IPS-20b (cell line): ENCODE results near the gene ARHGAP40.

ENCODE experiments used
- H3K27ac ChIP-seq: one replicate; pipeline ENCODE4 v1.5.1; 2013; ENCODE audit warnings: low read length
- H3K27me3 ChIP-seq: 2 replicates; pipeline ENCODE4 v1.6.1; 2013; ENCODE audit warnings: mild to moderate bottlenecking, low read length, inconsistent platforms; ENCODE audit not compliant: insufficient read depth
- H3K36me3 ChIP-seq: 2 replicates; pipeline ENCODE4 v1.6.1; 2013; ENCODE audit warnings: low read depth, mild to moderate bottlenecking, inconsistent platforms, low read length, moderate library complexity; ENCODE audit not compliant: insufficient read depth
- H3K4me1 ChIP-seq: 2 replicates; pipeline ENCODE4 v1.6.1; 2013; ENCODE audit warnings: mild to moderate bottlenecking, control low read depth, inconsistent platforms, low read length, moderate library complexity; ENCODE audit not compliant: insufficient read depth
- H3K4me3 ChIP-seq: 2 replicates; pipeline ENCODE4 v1.5.1; 2013; ENCODE audit warnings: mild to moderate bottlenecking, low read length, inconsistent platforms
- H3K9ac ChIP-seq: 2 replicates; pipeline ENCODE4 v1.6.1; 2013; ENCODE audit warnings: low read depth, mild to moderate bottlenecking, inconsistent platforms, low read length, moderate library complexity
- H3K9me3 ChIP-seq: 2 replicates; pipeline ENCODE4 v1.6.1; 2013; ENCODE audit warnings: mild to moderate bottlenecking, low read depth, low read length, inconsistent platforms; ENCODE audit not compliant: insufficient read depth

Gene ARHGAP40

GRCh38 chr20:38644588-38645260 is 43.1 kb downstream of the ARHGAP40 start:
- Histone ChIP-seq H3K36me3 (no peaks in the 10 kb centered on the region), H3K9me3 (no peaks in the 10 kb centered on the region), H3K4me3 (no peak overlapping the region), H3K27ac (no peak overlapping the region), H3K27me3 (peaks cover 57% of the 10 kb centered on the region), H3K4me1 (no peaks in the 10 kb centered on the region), H3K9ac (no peak overlapping the region)

GRCh38 chr20:38645351-38645750 is 43.7 kb downstream of the ARHGAP40 start:
- Histone ChIP-seq H3K9ac (no peak overlapping the region), H3K27me3 (peaks cover 63% of the 10 kb centered on the region), H3K9me3 (no peaks in the 10 kb centered on the region), H3K4me1 (no peaks in the 10 kb centered on the region), H3K4me3 (no peak overlapping the region), H3K36me3 (no peaks in the 10 kb centered on the region), H3K27ac (no peak overlapping the region)

- no peaks in the 10 kb centered on the region for H3K4me1 ChIP-seq
- H3K4me3 ChIP-seq: peak overlapping the region; percentile 55
- H3K9me3 ChIP-seq: no peaks in the 10 kb centered on the region
- no peak overlapping the region for H3K9ac ChIP-seq
- H3K27ac ChIP-seq: no peak overlapping the region
- no peaks in the 10 kb centered on the region for H3K36me3 ChIP-seq
- H3K27me3 ChIP-seq: peaks cover 71% of the 10 kb centered on the region
Measured at GRCh38 chr20:38645980-38646858, 44.6 kb downstream of the ARHGAP40 start.

- Histone ChIP-seq H3K9ac (no peak overlapping the region), H3K27ac (no peak overlapping the region), H3K27me3 (peaks cover 73% of the 10 kb centered on the region), H3K36me3 (no peaks in the 10 kb centered on the region), H3K4me3 (no peak overlapping the region), H3K9me3 (no peaks in the 10 kb centered on the region), H3K4me1 (no peaks in the 10 kb centered on the region)
Measured at GRCh38 chr20:38649275-38649891, 47.8 kb downstream of the ARHGAP40 start.

GRCh38 chr20:38650010-38650409 is 48.4 kb downstream of the ARHGAP40 start:
- no peak overlapping the region for H3K27ac ChIP-seq
- no peaks in the 10 kb centered on the region for H3K36me3 ChIP-seq
- H3K4me1 ChIP-seq: no peaks in the 10 kb centered on the region
- no peak overlapping the region for H3K9ac ChIP-seq
- H3K9me3 ChIP-seq: no peaks in the 10 kb centered on the region
- no peak overlapping the region for H3K4me3 ChIP-seq
- peaks cover 68% of the 10 kb centered on the region for H3K27me3 ChIP-seq

- Histone ChIP-seq H3K4me3 (no peak overlapping the region), H3K4me1 (no peaks in the 10 kb centered on the region), H3K36me3 (no peaks in the 10 kb centered on the region), H3K27ac (no peak overlapping the region), H3K27me3 (peaks cover 56% of the 10 kb centered on the region), H3K9ac (no peak overlapping the region), H3K9me3 (no peaks in the 10 kb centered on the region)
Measured at GRCh38 chr20:38651154-38651553, 49.5 kb downstream of the ARHGAP40 start.

GRCh38 chr20:38651562-38651961 is 50.0 kb downstream of the ARHGAP40 start:
- H3K27me3 ChIP-seq: peaks cover 52% of the 10 kb centered on the region
- no peak overlapping the region for H3K9ac ChIP-seq

GRCh38 chr20:38652995-38653394 is 51.4 kb downstream of the ARHGAP40 start:
- Histone ChIP-seq H3K4me1 (no peaks in the 10 kb centered on the region), H3K9me3 (no peaks in the 10 kb centered on the region), H3K9ac (no peak overlapping the region), H3K36me3 (no peaks in the 10 kb centered on the region), H3K27ac (no peak overlapping the region), H3K4me3 (no peak overlapping the region), H3K27me3 (peaks cover 44% of the 10 kb centered on the region)

More at GRCh38 chr20:38651562-38651961, 50.0 kb downstream of the ARHGAP40 start:
- Histone ChIP-seq H3K4me3 (no peak overlapping the region), H3K4me1 (no peaks in the 10 kb centered on the region), H3K9me3 (no peaks in the 10 kb centered on the region), H3K36me3 (no peaks in the 10 kb centered on the region), H3K27ac (no peak overlapping the region)

- no peak overlapping the region for H3K4me3 ChIP-seq
- H3K36me3 ChIP-seq: no peaks in the 10 kb centered on the region
- H3K27me3 ChIP-seq: peaks cover 21% of the 10 kb centered on the region
- no peaks in the 10 kb centered on the region for H3K4me1 ChIP-seq
- no peaks in the 10 kb centered on the region for H3K9me3 ChIP-seq
- no peak overlapping the region for H3K27ac ChIP-seq
- H3K9ac ChIP-seq: no peak overlapping the region
Measured at GRCh38 chr20:38657390-38657789, 55.8 kb downstream of the ARHGAP40 start.

- Histone ChIP-seq H3K27ac (no peak overlapping the region), H3K9me3 (no peaks in the 10 kb centered on the region), H3K27me3 (peaks cover 21% of the 10 kb centered on the region), H3K4me3 (no peak overlapping the region), H3K4me1 (no peaks in the 10 kb centered on the region), H3K9ac (no peak overlapping the region), H3K36me3 (no peaks in the 10 kb centered on the region)
Measured at GRCh38 chr20:38658879-38659596, 57.4 kb downstream of the ARHGAP40 start.

- Histone ChIP-seq H3K9ac (no peak overlapping the region), H3K27me3 (peaks cover 21% of the 10 kb centered on the region), H3K4me1 (no peaks in the 10 kb centered on the region), H3K36me3 (no peaks in the 10 kb centered on the region), H3K9me3 (no peaks in the 10 kb centered on the region; the same call in 1 of the 2 replicates), H3K27ac (no peak overlapping the region), H3K4me3 (no peak overlapping the region)
Measured at GRCh38 chr20:38659597-38659880, 57.9 kb downstream of the ARHGAP40 start.
